ENCODE data around the gene FHOD3.

The FHOD3 gene

GRCh38 chr18:36411745-36412168 lies 114.2 kb downstream of the FHOD3 start:
- DNase-seq (ENCODE audit: low spot score) = peak; percentile 20

- DNase-seq (ENCODE audit: low spot score) = no peak
Observed at GRCh38 chr18:36412778-36413177, 115.3 kb downstream of the FHOD3 start.

- no peak for DNase-seq (ENCODE audit: low spot score)
Observed at GRCh38 chr18:36415171-36415570, 117.7 kb downstream of the FHOD3 start.

- no peak for DNase-seq (ENCODE audit: low spot score)
Observed at GRCh38 chr18:36415625-36416024, 118.1 kb downstream of the FHOD3 start.

- no peak for DNase-seq (ENCODE audit: low spot score)
Observed at GRCh38 chr18:36419188-36419899, 121.8 kb downstream of the FHOD3 start.

- peak; percentile 80 for DNase-seq (ENCODE audit: low spot score)
Observed at GRCh38 chr18:36419900-36420531, 122.5 kb downstream of the FHOD3 start.

- no peak for DNase-seq (ENCODE audit: low spot score)
Observed at GRCh38 chr18:36420826-36421225, 123.3 kb downstream of the FHOD3 start.

GRCh38 chr18:36424741-36425142 lies 127.2 kb downstream of the FHOD3 start:
- no peak for DNase-seq (ENCODE audit: low spot score)

- DNase-seq (ENCODE audit: low spot score) = no peak
Observed at GRCh38 chr18:36427369-36427768, 129.9 kb downstream of the FHOD3 start.

GRCh38 chr18:36427831-36428230 lies 130.3 kb downstream of the FHOD3 start:
- no peak for DNase-seq (ENCODE audit: low spot score)

- no peak for DNase-seq (ENCODE audit: low spot score)
Observed at GRCh38 chr18:36428431-36429029, 131.0 kb downstream of the FHOD3 start.

- DNase-seq (ENCODE audit: low spot score) = no peak
Observed at GRCh38 chr18:36432880-36433555, 135.5 kb downstream of the FHOD3 start.

GRCh38 chr18:36436387-36436786 lies 138.9 kb downstream of the FHOD3 start:
- no peak for DNase-seq (ENCODE audit: low spot score)

GRCh38 chr18:36440614-36441013 lies 143.1 kb downstream of the FHOD3 start:
- DNase-seq (ENCODE audit: low spot score) = no peak

- DNase-seq (ENCODE audit: low spot score) = no peak
Observed at GRCh38 chr18:36441426-36442240, 144.1 kb downstream of the FHOD3 start.

GRCh38 chr18:36442717-36443116 lies 145.2 kb downstream of the FHOD3 start:
- no peak for DNase-seq (ENCODE audit: low spot score)

GRCh38 chr18:36446059-36446458 lies 148.5 kb downstream of the FHOD3 start:
- no peak for DNase-seq (ENCODE audit: low spot score)

GRCh38 chr18:36448384-36449290 lies 151.1 kb downstream of the FHOD3 start:
- no peak for DNase-seq (ENCODE audit: low spot score)

GRCh38 chr18:36449451-36449850 lies 151.9 kb downstream of the FHOD3 start:
- no peak for DNase-seq (ENCODE audit: low spot score)

- DNase-seq (ENCODE audit: low spot score) = no peak
Observed at GRCh38 chr18:36450264-36450663, 152.8 kb downstream of the FHOD3 start.
